Limb (tissue), 2 donors: ENCODE results near the gene NRG2.

Experiments used
- DNase-seq, 2 donors: peaks; one replicate each; pipeline ENCODE4 v3.0.0-alpha.2; 2016; ENCODE audit errors: extremely low spot score in 2 of 2

Gene NRG2

DNA sequence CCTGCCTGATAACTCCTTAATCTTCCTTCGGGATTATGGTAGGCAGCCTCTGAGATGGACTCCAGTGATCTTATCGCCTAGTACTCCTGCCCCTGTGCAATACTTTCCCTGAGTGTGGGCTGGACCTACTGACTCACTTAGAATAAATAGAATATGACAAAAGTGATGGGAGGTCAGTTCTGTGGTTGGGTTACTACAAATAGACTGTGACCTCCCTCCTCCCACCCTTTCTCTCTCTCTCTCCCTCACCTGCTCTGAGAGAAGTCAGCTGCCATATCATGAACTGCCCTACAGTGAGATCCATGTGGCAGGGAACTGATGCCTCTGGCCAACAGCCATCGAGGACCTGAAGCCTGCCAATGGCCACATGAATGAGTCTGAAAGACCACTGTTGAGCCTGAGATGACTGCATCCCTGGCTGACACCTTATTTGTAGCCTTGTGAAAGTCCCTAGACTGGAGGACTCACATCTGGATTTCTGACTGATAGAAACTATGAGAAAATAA is 31.7 kb downstream of the NRG2 start:
- DNase-seq = no peak

DNA sequence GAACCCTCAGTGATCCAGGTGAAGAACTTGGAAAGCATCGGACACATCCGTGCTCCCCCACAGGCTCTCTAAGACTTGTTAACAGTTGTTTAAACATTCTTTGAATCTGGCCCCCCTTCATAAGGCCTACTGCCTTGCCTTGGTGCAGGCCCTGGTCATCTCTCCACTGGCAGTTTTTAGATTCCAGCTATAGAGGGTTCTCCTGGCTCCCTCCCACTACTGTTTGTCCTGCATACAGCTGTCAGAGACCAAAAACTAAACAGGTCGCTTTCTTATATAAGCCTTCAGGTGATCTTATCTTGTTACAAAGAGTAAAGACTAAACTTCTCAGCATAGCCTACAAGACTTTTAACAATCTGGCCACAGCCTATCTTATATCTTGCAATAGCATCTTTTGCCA is 32.3 kb downstream of the NRG2 start:
- DNase-seq = no peak

DNA sequence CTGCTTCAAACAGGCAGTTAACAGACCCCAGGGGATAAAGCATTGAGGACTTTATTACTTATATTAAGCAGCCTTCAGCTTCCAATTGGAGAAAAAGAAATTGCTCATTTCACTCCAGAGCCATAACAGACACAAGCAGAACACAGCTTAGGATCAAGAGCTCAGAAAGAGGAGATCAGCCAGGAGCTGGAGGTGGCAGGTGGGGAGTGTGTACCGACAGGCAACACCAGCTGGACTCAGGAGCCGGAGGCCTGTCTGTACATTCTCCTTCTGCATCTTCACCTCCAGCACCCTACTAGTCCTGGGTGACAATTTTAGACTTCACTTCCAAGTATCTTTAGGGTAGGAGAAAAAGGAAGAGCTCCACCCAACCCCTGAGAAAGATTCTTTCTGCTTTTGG is 35.8 kb downstream of the NRG2 start:
- DNase-seq = no peak

DNA sequence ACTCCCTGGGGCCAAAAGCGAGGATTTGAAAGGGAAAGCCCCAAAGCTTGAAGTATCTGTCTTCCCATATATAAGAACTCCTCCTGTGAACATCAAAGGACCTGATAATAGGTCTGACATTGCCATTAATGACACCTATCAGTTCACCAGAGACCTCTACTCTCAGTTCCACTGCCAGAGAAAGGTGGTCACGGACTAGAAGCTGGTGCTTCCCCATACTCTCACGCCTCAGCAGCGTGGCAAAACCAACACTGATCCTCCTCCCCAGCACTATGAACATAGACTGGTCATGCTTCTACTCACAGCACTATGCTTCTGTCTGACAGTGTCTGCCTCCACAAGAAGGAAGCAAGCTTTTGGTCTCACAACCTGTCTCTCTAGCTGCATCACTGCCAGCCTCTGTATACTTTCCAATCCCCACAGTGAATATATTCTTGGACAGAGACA is 37.9 kb downstream of the NRG2 start:
- DNase-seq = no peak

DNA sequence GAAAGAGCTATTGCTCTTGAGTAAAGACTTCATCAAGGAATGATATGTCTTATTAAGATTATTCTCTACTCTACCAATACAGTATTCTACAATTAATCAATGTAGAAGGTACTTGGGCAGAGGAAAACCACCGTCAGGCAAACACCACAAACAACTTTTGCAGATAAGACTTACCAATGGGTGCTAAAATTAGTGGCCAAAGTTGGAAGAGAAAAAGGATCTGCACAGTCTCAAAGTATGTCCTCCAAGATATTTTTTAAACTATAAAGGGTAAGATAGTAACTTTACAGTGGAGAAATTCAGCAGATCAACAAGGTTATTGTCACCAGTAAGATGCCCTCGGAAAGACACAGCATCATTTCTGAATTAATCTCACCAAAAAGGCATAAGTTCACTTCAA is 38.9 kb downstream of the NRG2 start:
- DNase-seq = no peak

DNA sequence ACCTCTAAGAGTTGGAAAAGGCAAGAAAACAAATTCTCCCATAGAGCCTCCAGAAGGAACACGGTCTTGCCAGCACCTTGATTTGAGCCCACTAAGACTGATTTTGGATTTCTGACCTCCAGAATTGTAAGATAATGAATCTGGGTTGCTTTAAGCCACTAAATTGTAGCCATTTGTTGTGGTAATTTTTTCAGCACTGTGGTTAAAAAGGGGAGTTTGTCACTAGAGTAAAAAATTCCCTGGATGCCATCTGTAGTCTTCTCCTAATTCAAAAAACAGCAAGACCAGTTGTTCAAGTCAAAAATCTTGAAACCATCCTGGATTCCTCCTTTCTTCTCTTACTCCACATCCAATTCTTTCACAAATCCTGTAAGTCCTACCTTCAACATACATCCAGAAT is 39.6 kb downstream of the NRG2 start:
- no peak for DNase-seq

DNA sequence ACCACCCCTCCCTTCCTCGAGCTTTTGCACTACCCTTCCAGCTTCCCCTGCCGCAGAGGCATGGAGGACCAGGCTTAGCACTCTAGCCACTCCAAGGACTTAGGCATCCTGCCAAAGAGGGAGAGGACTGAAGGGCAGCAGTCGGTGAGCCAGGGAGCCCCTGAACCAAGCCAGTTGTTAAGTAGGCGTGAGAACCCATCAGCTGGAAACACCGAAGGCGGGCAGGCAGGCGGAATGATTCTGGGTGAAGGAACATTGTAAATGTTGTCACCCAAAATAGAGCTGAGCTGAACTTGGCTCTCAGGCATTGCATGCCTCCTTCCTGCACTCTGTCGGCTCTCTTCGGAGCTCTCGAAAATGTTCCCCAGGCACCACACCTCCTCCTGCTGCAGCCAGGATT is 42.8 kb downstream of the NRG2 start:
- DNase-seq = no peak

DNA sequence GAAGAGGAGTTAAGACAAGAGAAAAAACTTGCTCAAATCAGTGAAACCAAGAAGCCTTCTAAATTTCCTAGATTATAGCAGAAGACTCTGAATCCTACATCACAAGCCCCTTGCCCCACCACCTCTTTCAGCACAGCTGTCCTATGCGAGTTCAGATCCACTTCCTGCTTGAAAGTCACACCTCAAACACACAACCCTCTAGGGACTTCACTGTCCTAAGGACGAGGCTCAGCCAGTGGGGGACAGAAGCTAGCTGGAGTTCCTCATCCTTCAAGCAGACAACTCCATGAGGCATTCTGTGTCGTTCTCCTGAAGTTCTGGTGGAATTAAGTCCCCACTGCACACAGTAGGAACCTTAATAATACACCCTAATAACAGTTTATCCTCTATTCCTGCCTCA is 44.3 kb downstream of the NRG2 start:
- no peak for DNase-seq

DNA sequence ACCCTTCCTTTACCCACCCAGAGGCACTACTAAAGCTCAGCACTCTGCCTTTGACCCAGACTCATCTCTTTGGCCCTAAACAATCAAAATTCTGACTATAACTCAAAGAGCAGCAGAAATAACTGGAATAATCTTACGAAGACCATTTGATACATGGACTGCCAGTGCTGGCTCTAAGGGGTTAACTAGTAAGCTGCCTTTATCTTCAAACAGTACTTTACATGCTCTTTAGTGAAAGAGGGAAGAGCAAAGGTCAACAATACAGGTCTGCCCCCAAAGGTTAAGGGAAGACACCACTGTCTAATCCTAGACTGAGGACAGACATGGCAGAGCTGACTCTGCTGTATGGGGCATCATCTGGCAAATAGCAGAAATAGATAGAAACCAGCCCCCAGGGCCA is 45.8 kb downstream of the NRG2 start:
- DNase-seq = no peak

DNA sequence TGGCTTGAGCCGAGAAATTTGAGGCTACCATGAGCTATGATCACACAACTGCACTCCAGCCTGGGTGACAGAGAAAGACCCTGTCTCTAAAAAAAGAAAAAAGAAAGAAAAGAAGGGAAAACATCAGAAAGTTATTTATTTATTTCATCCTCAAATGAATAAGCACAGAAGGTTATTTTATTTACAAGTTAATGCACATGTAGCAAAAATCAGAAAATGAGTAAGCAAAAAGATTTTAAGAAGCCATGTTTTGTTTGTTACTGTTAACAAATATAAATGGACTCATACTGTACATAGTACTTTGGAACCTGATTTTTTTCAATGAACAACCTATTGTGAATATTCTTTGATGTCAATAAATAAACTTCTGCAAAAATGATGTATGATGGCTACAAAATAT is 47.2 kb downstream of the NRG2 start:
- no peak for DNase-seq

DNA sequence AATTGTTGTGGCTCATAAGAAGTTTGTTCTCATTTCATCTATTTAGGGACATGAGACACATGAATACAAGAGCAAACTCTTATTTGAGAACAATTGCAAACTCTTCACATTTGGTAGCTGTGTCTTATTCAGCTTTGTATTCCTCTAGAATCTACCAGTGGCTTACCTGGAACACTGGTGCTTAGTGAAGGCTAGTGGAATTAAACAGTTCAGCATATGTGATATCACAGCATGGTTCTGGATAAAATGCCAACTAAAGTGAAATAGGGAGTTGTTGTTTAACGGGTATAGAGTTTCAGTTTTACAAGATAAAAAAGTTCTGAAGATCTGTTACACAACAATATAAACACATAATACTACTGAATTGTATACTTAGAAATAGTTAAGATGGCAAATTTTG is 48.9 kb downstream of the NRG2 start:
- DNase-seq = no peak

DNA sequence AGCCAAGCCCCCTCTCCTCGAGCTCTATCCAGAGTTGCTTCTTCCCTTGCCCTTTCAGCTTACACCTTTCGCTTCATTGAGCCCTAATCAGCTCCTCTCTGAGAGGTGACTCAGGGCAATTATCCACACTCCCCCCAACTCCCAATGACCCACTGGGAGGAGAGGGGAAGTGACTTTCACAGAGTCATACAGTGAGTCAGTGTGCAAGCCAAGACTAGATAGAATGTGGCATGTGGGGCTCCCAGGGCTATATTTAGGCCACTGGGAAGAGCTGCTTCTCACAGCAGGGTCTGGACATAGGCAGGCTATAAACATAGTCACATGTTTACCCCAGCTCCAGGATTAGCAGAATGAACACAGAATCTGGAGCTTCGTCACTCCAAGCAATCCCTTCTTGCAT is 57.4 kb downstream of the NRG2 start:
- DNase-seq = no peak

DNA sequence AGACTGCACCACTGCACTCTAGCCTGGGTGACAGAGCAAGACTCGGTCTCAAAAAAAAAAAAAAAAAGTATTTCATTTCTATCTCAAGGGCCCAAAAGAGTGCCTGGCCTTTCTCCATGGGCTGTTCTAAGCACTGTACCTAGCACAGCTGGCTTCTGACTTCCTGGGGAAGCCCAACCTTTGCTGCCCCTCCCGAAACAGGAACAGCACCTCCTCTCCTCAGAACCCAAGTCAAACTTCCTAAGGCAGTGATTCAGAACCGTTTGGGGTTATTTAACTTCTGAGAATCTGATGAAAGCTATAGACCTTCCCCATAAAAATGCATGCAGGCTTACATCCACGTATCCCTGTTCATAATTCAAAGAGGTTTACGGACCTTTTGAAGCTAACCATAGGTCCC is 57.8 kb downstream of the NRG2 start:
- DNase-seq = no peak

DNA sequence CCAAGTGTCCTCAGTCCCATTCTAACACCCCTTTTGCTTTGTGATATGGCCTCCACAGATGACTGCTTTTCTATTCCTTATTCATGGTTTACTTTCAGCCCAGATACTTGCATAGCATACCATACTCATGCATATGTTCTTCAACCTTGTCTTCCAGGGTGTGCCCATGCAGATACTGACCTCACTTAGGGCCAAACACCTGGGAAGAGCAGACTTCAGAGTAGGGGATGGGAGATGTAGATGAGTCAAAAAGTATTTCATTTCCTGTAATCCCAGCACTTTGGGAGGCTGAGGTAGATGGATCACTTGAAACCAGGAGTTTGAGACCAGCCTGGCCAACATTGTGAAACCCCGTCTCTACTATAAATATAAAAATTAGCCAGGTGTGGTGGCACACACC is 58.3 kb downstream of the NRG2 start:
- no peak for DNase-seq

DNA sequence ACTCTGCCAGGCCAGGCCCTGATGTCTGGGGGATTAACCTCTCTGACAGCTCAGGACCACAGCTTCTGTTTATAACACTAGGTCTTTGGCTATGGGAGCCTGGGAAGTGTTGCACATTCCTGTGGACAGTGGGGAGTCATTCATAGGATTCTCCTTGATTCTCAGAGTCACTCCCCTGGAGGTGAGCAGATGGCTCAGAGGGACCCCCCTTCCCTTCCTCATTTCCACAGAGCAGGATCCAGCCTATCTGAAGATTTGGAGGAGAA is 60.2 kb downstream of the NRG2 start:
- DNase-seq = no peak

DNA sequence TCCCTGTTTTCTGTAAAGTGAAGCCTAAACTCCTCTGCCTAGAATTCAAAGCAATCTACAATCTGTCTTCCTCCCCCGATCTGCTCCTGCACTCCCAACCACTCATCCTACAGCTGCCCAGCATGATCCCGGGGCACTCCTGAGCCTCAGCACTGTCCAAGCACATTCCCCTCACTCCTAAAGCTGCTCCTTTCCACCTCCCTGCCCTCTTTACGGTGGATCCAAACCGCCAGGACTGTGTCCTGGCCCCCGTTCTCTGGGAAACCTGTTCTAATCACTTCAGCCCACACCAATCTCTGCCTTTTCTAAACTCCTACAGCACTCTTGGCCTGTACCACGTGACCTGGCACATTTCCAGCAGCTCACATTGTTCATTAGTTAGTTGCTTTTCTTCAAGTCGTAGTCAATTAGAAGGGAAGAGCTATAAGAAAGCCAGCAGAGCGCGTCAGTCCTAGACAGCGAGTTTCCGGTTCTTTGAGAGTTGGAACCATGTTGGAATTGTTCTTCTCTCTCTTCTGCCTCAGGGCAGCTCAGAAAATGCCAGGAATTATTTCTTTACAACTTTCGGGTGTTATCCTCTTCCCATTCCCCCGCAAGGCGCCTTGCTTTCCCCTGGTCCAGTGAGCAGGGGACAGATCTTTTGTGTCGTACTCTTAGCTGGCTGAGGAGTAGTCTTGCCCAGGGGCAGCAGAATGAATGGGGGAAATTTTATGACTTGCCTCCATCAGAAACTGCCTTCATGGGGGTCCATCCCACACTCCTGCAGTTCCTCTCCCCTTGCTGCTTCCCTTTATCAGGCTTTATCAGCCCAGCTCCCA is 60.7 kb downstream of the NRG2 start:
- DNase-seq = peak in 1 of 2 donors; percentile 67

DNA sequence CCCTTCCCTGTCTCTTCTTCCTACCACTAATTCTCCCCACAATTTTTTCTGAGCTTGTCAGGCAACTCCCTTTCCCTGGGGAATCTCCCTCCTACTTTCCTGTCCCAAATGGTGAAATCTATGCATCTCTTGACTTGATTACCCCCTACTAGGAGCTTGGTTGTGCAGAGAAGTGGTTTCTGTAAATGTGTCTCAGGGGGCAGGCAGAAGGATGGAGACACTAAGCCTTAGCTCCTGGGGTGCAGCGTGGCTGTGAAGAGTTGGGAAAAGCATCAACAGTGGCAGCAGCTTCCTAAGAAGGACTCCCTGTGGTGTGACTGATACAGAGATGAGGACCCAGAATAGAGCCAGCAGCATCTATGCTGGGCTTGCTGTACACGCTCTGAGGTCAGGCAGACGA is 62.3 kb downstream of the NRG2 start:
- DNase-seq = no peak

DNA sequence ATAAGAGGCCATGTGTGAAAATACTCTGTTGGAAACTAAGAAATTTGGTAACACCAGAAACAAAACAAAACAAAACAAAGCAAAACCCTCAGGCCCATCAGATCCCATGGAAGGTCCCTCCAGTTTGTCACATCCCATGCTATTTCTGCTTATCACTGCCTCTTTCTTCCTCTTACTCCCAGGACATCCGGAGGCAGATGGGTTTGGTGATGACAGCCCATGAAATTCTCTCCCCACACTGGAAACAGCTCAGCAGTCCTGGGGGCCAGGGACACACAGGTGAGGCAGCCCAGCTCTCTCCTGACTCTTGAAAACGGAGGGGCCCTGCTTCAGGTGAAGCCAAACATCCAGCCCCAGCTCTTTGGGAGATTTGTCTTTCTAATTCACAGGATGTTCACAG is 63.2 kb downstream of the NRG2 start:
- DNase-seq = no peak

DNA sequence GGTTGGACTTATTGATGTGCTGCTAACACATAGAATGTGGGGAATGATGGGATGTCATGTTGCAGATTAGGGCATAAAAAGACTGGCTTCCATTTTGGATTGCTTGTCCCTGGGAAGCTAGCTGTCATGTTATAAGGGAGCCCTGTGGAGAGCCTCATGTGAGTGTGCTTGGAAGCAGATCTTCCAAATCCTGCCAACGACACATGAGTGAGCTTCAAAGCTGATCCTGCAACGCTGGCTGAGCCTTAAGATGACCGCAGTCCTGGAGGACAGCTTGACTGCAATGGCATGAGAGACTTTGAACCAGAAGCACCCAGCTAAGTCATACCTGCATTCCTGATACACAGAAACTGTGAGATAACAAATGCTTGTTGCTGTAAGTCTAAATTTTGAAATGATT is 63.6 kb downstream of the NRG2 start:
- no peak for DNase-seq

DNA sequence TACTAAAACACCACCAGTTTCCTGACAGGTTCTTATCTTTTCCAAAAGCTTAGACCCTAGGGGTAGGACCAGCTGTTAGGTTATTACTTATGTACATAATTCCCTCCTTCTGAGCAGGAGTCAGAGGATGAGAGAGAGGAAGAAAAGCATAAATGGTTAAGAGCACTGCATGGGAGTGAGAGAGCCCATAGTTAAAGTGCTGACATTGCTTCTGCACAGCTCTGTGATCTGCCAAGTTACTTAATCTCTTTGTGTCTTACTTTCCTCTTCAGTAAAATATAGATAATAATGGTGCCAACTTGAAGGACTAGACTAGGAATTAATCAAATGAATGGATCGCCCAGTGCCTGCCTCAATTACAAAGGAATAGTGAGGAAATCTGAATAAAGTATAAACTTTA is 66.4 kb downstream of the NRG2 start:
- no peak for DNase-seq

DNA sequence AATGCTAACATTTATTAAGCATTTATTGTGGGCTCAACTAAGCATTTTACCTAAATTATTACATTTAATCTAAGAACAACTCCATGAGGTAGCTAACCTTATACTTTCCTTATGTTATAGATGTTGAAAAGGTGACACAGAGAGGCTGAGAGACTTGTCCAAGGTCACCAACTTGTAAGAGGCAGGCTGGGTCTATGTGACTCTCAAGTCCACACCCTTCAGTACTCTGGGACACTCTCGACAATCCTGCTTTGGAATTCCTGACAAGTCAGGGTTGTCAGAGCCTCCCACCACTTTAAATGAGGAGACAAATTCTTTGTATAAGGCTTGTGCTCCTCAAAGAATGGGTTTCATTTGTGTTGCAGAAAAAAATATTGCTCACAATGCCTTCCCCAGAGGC is 67.2 kb downstream of the NRG2 start:
- no peak for DNase-seq

DNA sequence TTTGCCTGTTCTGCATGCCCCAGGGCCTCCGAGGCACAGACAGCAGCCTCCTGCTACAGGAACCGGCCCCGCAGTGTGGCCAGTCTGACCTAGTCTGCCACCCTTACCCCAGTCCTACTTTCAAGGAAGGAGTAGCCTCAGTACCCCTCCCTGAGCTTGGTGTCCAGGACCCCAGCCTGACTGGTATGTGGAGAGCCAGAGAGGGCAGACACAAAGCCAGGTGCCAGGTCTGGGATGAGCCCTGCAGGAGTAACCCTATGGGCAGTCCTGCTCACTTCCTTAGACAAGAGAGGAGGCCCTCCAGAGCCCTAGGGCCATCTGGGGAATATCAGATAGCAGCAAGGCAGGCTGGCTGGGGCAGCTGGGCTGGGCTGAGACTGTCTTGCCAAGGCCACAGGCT is 67.8 kb downstream of the NRG2 start:
- DNase-seq = no peak

DNA sequence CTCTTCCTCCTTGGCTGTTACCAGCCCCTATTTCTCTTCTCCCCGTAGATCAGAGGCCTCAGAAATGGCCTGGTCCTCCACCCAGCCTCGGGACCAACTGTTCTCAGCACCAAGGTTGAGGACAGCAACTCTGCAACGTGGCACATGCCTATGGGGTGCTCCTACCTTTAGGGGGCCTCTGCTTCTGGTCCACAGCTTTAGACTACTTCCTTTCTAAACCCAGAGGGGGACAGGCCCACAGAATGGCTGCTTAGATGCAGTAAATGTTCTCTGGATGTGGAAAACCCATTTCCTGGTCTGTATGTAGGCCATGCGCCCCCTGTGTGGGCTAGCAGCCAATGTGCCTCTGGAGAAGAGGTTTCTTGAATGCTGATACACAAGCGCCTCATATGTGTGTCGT is 68.4 kb downstream of the NRG2 start:
- DNase-seq = peak in 1 of 2 donors; percentile 42

DNA sequence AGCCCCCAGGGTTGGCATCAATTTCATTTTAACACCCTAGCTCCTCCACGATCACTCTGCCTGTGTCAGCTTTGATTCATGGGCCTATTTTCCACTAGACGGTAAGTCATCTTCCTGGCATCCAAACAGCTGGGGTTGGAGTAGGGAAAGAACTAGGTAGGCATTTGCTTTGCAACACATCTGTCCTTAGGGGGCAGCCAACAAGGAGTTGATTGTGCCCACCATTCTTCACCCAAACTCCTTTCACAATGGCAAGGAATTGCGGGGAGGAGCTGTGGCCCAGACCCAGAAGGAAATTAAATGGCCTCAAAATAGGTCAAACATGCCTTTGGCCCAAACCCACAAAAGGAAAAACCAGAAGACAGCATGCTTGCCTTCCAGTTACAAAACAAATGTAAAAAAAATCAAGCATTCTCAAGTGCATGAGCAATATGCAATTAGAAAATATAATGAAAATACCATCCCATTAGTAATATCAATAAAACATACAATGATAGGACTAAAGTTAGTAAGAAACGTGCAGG is 71.8 kb downstream of the NRG2 start:
- DNase-seq = no peak
